Left lobe of liver (tissue), 2 donors: ENCODE results near the gene PTPRD. TPM values are rescaled to one million over a fixed set of nuclear protein-coding genes. Genes with fewer than 3 reads are reported as not detected.
A peak's percentile ranks its signal among the peaks of the same experiment; 100 is the strongest.

ENCODE experiments used
- ATAC-seq: fragments of 200-7000 bp; cut with Tn5 transposase; one replicate; pipeline ENCODE4 v1.9.1; 2020; ENCODE audit warnings: mild to moderate bottlenecking, moderate library complexity
- DNase-seq: peaks from one replicate; pipeline ENCODE4 v3.0.0-alpha.2; 2020; ENCODE audit warnings: low spot score
- total RNA-seq: library from RNA; stranded (reverse); gene quantifications from one replicate; pipeline ENCODE4 v1.2.1, GENCODE V29; 2021
- donor health status: DM: no; HTN: no; CAD: no; lungs with moderate emphysema.
- donor health status: DM: no; HTN: yes; CAD: no.

Gene PTPRD
- total RNA-seq, 1 donor from 2014 or later, result 29.4 TPM

DNA sequence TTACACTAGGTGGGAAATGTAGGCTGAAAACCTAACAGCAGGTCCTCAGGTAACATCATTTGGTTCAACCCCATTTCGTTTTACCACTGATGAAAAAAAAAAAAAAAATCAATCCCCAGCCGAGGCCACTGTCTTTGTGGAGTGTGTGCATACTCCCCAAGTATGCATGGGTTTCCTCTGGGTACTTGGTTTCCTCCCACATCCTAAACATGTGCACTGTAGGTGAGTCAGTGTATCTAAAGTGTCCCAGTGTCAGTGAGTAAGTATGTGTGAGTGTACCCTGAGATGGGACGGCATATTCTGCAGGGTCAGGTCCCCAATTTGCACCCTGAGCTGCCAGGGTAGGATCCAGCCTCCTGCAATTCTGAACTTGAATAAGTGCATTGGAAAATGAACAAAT, 1846.7 kb downstream of the PTPRD start:
- no peak for DNase-seq
- no peak for ATAC-seq

DNA sequence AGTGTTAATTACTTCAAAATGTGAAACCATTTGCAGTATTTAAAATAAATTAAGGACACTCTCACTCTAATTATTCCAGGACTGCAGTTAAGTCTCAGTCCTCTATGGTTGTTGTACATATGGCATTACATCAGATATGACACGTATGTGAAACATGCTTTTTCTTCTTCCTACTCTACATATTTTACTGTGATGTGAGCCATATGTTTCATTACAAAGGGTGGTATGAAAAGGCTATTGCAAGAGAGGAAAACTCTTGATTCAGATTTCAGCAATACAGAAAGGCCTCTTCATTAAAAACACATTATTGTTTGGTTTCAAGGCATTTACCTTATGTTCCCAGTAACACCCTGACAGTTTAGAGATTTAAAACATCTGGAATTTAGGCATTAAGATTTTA, 1848.8 kb downstream of the PTPRD start:
- ATAC-seq (no peak), DNase-seq (no peak)

- no peak for DNase-seq
- no peak for ATAC-seq
These were observed 1850.2 kb downstream of the PTPRD start for GRCh38 chr9:8762479-8763085.

GRCh38 chr9:8760000-8760767, 1852.6 kb downstream of the PTPRD start:
- no peak for ATAC-seq
- DNase-seq, result no peak

GRCh38 chr9:8757881-8758280, 1854.9 kb downstream of the PTPRD start:
- ATAC-seq (no peak), DNase-seq (no peak)

GRCh38 chr9:8754751-8755150, 1858.1 kb downstream of the PTPRD start:
- no peak for ATAC-seq

DNA sequence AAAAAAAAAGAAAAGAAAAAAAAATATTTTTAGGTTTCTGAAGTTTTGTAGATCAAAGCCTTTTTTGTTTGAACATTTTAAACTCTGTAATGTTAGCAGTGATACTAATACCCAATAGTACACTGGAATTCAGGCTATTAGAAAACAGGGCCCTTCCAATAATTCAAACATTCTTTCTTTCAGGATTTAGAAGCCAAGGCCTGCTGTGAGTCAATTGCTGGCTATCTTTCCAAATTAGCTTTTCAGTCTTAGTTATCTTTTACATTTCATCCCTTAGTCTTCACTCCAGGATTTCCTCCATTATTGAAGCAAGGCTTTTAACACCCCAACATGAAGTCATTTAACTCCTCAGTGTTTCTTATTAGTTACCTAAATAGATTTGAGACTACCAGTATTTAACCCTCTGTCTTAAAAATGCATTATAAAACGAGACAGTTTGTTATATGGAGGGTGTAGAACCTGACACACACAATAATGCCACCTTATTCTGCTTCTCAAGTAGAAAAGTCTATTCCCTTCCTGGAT, 1861.3 kb downstream of the PTPRD start:
- ATAC-seq (no peak), DNase-seq (no peak)

More at GRCh38 chr9:8754751-8755150, 1858.1 kb downstream of the PTPRD start:
- DNase-seq, result no peak

- ATAC-seq (no peak), DNase-seq (no peak)
These were observed 1862.2 kb downstream of the PTPRD start for GRCh38 chr9:8750639-8751051.

DNA sequence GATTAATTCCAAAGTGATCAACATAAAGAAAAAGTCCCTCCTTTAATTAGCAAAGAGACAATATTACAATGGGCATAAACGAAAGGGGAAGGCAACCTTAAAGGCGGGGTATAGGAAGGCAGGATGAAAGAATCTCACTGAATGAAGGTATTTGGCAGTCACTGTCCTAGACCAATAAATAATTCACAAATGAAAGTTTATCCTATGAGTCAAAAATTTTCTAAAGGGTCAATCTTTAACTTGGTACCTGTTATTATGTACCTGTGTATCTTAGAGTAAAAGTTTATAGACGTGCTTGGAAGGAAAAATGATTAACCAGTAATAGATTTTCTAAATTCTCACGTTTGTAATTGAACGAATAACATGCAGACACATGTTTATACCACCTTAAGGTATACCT, 1867.5 kb downstream of the PTPRD start:
- DNase-seq (no peak), ATAC-seq (peak; percentile 44)

GRCh38 chr9:8738945-8739344, 1873.9 kb downstream of the PTPRD start:
- ATAC-seq (no peak), DNase-seq (no peak)

GRCh38 chr9:8736805-8737204, 1876.0 kb downstream of the PTPRD start:
- peak; percentile 60 for ATAC-seq
- DNase-seq, result no peak

- ATAC-seq, result no peak
- DNase-seq, result no peak
These were observed 1878.0 kb downstream of the PTPRD start for GRCh38 chr9:8734760-8735159.

DNA sequence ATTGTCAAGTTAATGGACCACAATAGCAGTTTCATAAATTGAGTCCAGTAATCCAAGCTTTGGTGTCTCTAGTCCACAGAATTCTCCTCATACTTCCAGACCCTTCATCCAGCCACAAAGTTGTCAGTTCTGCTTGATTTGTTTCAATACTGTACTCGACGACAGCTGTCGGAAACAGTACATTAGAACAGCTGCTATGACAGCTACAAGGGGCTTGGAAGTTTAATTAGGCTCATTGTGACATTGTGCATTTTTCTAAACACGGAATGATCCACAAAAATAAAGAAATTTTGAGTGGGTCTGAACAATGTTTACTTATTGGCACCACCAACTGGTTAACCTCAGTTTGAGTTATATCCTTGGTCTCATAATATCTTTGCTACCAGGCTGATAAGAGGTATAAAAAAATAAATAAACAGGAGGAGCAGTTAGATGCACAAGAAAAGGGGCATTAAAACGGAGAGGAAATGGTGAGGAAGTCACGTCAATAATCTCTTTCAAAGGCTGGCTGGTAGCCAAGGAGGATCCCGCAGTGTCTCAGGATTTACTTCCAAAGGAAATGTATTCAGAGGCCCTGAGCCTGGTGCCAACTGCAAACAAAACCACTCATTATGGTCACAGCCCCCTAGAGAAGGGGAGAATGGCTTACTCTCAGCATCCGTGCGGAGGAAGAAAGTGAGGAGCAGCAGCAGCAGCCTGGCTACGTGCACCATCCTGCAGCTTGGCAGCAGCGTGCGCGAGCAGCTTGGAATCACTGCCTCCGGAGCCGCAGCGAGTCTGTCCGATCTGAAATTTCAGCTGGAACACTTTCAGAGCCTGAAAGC, 1879.5 kb downstream of the PTPRD start:
- ATAC-seq (no peak), DNase-seq (no peak)

GRCh38 chr9:8732367-8733075, 1880.3 kb downstream of the PTPRD start:
- no peak for ATAC-seq
- no peak for DNase-seq

GRCh38 chr9:8730618-8731017, 1882.2 kb downstream of the PTPRD start:
- ATAC-seq (no peak), DNase-seq (no peak)

DNA sequence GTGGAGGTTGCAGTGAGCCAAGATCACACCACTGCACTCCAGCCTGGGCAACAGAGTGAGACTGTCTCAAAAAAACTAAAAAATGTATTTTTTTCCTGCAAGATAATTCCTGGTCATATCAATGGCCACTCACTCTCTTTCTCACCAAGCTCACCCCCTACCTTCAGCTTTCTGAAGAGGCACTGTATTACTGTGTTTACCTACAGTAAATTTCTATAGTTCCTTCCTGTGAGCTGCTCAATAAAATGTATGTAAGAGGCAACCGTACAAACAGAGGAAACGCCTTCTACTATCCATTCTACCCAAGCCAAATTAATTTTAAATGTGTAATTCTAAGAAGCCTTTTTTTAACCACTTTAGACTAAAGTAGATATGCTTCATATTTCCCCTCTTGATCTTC, 1883.9 kb downstream of the PTPRD start:
- DNase-seq, result no peak

DNA sequence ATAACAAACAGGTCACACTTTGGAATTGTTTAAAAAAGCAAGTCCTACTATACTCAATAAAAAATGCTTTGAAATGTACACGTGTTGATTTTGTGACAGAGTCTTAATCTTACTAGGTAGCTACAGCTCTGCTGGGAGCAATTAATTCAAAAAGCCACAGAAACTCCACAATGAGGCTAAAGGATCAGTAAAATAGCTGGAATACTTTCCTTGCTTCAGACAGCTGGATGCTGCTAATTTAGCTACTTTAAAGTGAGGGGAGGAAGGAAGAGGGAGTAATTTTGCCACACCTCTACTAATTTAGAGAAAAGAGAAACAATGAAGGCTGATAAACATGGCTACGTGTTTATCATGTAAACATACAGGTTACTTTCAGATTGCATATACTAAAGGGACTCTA, 1885.6 kb downstream of the PTPRD start:
- ATAC-seq (no peak), DNase-seq (no peak)

More for the DNA sequence above, 1883.9 kb downstream of the PTPRD start:
- no peak for ATAC-seq

DNA sequence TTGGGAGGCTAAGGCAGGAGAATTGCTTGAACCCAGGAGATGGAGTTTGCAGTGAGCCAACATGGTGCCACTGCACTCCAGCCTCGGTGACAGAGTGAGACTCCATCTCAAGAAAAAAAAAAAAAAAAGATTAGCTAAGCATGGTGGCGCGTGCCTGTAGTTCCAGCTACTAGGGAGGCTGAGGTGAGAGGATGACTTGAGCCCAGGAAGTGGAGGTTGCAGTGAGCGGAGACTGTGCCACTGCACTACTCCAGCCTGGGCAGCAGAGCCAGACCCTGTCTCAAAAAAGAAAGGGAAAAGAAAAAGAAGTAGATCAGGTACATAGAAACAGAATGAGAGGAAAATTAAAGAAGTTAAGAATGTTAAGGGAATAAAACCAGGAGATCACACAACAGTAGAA, 1886.1 kb downstream of the PTPRD start:
- DNase-seq (no peak), ATAC-seq (no peak)

GRCh38 chr9:8725635-8726034, 1887.2 kb downstream of the PTPRD start:
- DNase-seq (no peak), ATAC-seq (no peak)

DNA sequence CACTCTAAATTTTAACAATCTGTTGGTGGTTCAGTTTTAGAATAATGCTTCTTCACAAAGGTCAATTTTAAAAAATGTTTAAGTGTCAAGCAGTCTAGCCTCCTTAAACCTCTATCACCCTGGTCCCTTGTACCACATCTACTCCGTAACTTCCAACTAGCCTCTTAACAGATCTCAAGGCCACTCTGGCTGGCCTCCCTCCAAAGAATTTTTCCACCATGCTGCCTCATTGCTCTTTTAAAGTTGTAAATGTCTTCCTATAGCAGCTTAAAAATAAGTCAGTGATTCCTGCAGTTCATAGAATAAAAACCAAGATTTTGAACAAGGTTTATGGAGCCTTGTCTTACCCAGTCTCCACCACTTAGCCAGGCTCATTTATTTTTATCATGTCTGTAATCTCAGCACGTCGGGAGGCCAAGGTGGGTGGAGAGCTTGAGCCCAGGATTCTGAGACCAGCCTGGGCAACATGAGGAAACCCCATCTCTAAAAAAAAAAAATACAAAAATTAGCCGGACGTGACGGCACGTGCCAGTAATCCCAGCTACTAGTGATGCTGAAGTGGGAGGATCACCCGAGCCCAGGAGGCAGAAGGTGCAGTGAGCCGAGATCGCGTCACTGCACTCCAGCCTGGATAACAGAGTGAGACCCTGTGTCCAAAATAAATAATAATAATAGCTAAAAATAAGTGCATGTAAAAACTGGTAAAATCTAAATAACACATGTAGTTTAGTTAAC, 1888.4 kb downstream of the PTPRD start:
- DNase-seq, result no peak
- ATAC-seq, result no peak
